A673 (cell line): ENCODE results near the gene MALT1.

Experiments used
- CTCF ChIP-seq: fragments of 300-800, 200-600 bp; sonication (generic); conservative IDR thresholded peaks from 2 replicates; pipeline ENCODE4 v1.5.1; 2017; ENCODE audit warnings: low read depth, mild to moderate bottlenecking, antibody characterized with exemption, low read length, moderate library complexity, mixed read lengths
- EZH2 ChIP-seq: fragments of 200-600 bp; sonication (generic); IDR thresholded peaks from 2 replicates; pipeline ENCODE4 v1.6.1; 2017; ENCODE audit warnings: borderline replicate concordance, low read depth, mild to moderate bottlenecking, mixed read lengths, antibody characterized with exemption, low read length; ENCODE audit not compliant: poor library complexity, severe bottlenecking

GRCh38 chr18:58779529-58779928 lies 108.3 kb downstream of the MALT1 start:
- no peak for TF ChIP-seq EZH2
- no peak for TF ChIP-seq CTCF
